ENCODE results near the gene TBL1Y.

Gene TBL1Y

DNA sequence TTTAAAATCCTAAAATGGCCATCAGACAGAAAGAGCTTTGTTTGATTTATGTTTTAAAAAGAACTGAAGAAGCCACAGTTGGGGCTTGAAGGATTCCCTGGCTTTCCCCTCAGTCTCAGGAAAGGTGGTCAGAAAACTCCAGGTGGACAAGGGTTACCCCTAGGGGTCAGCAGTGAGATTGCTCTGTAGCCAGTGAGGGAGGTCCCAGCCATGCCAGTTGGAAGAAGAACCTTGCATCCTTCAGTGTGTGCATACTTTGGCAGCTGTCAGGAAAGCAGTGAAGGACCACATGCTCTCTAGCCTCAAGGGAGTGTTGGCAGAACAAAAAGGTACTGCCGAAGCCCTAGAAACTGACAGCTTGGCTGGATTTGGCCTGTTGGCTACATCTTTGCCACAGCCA lies 182.3 kb downstream of the TBL1Y start:
- DNase-seq (ENCODE audit: low spot score) = no peak

DNA sequence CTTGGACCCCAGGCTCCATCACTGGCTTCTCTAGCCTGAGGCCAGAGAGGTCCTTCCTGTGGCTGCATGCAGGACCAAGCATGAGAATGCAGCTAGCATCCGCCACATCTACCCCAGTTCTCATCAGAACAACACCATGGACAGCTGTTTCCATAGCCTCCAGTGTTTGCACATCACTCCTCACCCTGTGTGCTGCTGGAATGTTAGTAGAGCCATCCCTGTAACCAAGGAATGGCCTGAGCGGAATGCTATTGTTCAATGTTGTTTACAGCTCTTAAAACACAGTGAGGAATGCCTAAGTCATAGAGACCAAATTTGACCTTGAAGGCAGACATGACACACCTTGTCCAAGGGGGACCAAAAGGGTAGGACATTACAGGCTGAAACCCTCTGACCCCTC lies 183.9 kb downstream of the TBL1Y start:
- DNase-seq (ENCODE audit: low spot score) = no peak

DNA sequence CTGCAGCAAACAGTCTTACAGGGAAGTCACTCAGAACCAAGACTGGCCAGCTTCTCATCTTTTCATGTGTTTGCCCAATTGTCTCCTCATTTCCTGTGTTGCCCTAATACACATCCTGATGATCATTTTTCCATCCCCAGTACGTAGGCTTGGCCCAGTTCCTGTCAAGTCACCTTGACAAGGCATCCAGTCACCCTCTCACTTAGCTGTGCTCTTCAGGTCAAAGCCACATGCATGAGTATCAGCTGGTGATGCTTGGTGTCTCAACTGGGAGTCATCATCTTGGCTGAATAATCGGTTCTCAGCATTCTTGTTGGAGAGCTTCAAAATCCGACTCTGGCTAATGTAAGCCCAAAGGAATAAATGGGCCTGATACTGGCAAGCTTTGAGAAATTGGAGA lies 186.5 kb downstream of the TBL1Y start:
- DNase-seq (ENCODE audit: low spot score) = no peak

DNA sequence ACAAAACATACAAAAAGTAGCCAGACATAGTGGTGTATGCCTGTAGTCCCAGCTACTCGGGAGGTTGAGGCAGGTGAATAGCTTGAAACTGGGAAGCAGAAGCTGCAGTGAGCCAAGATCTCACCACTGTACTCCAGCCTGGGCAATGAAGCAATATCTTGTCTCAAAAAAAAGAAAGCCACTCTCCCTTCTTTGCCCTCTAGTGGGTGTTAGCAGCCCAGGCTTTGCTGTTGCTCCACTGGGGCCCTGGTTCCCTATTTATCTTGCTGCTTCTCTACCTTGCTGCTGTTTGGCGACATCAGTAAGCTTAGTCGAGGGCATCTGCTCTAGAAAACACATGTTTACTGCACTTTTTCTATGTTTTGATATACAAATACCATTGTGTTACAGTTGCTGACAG lies 189.2 kb downstream of the TBL1Y start:
- DNase-seq (ENCODE audit: low spot score) = no peak

DNA sequence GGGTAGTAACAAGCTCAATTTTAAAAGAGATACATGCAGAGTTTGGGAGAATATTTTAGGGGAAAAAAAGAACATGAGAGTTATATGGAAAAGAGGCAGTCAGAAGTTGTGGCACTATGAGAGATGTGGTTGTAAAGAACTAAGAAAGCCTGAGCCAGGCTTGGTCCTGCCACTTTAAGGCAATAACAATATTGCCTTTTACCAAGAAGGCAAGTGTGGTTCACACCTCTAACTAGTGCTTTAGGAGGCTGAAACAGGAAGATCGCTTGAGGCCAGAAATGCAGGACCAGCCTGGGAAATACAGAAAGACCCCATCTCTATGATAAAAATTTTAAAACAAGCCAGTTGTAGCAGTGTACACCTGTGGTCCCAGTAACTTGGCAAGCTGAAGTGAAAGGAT lies 192.2 kb downstream of the TBL1Y start:
- DNase-seq (ENCODE audit: low spot score) = no peak

DNA sequence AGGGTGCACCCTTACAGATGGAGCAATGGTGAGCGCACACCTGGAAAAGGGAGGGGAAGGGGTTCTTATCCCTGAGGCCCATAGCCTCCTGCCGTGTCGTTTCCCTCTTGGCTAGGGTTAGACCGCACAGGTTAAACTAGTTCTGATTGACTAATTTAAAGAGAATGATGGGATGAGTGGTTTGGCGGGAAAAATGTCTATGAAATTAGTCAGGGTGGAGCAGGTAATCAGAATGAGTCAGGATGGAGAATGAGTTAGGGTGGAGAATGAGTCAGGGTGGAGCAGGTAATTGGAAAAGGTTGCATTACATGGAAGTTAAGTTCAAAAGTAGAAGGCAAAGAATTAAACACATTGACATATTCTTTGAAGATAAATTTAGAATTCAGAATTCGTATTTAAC lies 196.7 kb downstream of the TBL1Y start:
- DNase-seq (ENCODE audit: low spot score) = no peak

DNA sequence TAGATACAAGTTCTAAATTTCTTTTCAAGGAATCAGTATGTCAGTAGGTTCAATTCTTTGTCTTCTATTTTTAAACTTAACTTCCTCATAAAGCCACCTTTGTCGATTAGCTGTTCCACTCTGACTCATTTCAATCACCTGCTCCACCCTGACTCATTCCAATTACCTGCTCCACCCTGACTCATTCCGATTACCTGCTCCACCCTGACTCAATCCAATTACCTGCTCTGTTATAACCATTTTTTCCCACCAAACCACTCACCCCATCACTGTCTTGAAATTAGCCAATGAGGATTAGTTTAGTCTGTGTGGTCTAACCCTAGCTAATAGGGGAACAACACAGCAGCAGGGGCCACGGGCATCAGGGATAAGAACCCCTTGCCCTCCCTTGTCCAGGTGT lies 199.6 kb downstream of the TBL1Y start:
- DNase-seq (ENCODE audit: low spot score) = no peak

DNA sequence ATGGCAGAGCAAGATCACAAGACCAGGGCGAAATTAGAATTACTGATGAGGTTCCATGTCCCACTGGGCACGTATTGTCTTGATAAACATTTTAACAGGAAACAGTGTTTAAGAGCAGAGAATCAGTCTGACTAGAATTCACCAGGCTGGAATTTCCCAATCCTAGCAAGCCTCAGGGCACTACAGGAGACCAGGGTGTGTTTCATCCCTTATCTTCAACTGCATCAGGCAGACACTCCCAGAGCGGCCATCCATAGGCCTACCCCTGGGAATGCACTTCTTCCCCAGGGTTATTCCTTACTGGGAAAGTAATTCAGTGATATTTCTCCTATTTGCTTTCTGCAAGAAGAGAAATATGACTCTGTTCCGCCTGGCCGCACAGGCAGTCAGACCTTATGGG lies 205.4 kb downstream of the TBL1Y start:
- DNase-seq (ENCODE audit: low spot score) = no peak

DNA sequence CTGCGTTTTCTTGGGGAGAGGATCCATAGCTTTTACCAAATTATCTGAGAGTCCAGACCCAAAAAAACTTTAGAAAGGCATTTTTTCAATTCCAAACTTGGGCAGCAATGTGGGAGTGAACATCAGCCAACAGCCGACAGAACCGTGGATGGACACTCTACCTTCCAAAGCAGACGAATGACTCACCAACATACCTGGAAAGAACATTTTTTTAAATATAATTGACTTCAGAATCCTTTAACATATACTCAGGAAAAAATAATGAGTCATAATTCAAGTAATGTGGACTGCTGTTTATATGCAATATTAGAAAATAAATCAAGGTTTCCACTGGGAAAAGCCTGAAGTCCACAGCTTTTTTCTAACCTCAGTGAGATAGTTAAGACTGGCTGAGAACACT lies 211.7 kb downstream of the TBL1Y start:
- no peak for DNase-seq (ENCODE audit: low spot score)

DNA sequence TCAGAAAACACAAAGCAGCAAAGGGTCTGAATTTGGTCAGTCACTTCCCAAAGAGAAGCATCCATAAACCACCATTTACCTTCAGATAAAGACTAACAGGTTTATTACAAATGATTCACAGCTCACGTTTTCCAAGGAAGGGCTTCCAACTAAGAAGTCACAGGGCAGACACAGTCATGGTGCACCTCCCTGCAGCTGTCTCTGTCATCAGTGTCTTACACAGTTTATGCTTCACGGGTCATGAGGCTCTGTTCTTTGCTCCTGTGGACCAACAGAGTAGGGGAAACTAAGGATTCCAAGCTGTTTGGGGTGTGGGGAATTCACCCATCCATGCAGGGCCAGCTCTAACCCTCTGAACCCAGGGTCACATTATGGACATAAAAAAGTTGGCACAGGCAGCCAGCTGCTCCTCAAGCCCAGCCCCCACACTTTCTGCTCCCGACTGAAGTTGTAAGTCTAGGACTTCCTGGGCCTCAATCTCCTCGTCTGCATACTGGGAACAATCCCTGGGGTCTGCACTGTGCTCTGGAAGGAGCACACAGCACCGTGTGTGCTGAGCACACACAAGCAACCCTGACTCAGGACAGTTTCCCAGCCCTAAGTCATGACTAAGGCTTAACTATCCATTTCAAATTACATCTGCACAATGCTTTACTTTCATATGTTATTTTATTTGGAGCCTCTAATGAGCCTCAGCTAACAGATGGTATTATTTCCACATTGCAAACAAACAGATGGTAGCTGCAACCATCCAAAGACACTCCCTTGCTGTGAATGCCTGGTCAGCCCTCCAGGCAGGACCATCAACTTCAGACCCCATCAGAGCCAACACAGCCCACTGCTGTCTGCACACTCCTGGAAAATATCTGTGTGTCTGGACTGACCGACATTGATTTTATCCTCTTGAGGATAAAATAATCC lies 214.9 kb downstream of the TBL1Y start:
- DNase-seq (ENCODE audit: low spot score) = no peak

DNA sequence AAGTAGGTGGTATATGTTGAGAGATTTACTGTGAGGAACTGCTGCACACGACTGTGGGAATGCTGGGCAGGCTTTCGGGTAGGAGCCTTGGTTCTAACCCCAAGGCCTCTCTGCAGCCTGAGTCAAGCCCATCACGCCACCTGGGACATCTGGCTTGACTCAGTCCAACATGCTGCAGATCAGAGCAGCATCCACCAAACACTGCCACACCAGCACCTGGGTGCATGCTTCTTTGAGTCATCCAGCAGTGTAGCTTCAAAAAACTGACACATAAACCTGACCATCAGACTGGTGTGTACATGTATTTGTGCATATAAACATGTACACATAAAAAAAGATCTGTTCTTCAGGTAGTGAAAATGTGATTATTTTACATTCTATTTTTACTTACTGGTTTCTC lies 217.7 kb downstream of the TBL1Y start:
- DNase-seq (ENCODE audit: low spot score) = no peak
